ENCODE results near the gene PPP6R3.

DNA sequence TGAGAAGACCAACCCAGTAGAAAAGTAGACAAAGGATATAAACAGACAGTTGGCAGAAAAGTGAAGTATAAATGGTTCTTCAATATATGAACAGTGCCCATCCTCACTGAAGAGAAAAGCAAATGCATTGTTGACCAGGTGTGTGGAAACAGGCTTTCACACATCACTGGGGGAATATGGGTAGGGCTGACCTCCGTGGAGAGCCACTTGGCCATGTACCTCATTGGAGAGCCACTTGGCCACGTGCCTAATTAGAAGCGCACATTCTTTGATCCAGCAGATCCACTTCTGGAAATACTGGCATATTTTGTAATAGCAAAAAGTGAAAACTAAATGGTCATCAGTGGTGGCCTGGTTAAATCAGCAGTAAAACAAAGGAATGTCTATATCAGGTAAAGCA is 43.2 kb downstream of the PPP6R3 start:
- TF ChIP-seq, protein P1, sequence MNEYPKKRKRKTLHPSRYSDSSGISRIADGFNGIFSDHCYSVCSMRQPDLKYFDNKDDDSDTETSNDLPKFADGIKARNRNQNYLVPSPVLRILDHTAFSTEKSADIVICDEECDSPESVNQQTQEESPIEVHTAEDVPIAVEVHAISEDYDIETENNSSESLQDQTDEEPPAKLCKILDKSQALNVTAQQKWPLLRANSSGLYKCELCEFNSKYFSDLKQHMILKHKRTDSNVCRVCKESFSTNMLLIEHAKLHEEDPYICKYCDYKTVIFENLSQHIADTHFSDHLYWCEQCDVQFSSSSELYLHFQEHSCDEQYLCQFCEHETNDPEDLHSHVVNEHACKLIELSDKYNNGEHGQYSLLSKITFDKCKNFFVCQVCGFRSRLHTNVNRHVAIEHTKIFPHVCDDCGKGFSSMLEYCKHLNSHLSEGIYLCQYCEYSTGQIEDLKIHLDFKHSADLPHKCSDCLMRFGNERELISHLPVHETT (CRISPR knock-in tag; conservative IDR thresholded peaks at IDR 0.05): no peak
- no peak for TF ChIP-seq ZNF234 (CRISPR knock-in tag; conservative IDR thresholded peaks at IDR 0.05)
- TF ChIP-seq, protein P2, sequence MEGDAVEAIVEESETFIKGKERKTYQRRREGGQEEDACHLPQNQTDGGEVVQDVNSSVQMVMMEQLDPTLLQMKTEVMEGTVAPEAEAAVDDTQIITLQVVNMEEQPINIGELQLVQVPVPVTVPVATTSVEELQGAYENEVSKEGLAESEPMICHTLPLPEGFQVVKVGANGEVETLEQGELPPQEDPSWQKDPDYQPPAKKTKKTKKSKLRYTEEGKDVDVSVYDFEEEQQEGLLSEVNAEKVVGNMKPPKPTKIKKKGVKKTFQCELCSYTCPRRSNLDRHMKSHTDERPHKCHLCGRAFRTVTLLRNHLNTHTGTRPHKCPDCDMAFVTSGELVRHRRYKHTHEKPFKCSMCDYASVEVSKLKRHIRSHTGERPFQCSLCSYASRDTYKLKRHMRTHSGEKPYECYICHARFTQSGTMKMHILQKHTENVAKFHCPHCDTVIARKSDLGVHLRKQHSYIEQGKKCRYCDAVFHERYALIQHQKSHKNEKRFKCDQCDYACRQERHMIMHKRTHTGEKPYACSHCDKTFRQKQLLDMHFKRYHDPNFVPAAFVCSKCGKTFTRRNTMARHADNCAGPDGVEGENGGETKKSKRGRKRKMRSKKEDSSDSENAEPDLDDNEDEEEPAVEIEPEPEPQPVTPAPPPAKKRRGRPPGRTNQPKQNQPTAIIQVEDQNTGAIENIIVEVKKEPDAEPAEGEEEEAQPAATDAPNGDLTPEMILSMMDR (CRISPR knock-in tag; IDR thresholded peaks at IDR 0.05): no peak
- no peak for TF ChIP-seq HNRNPH1 (optimal IDR thresholded peaks at IDR 0.05; ENCODE audit: low read depth, low read length)
- TF ChIP-seq SMC3 (IDR thresholded peaks at IDR 0.05; ENCODE audit: low read length): no peak
- no peak for TF ChIP-seq ZNF256 (CRISPR knock-in tag; conservative IDR thresholded peaks at IDR 0.05)
- TF ChIP-seq RNF2 (conservative IDR thresholded peaks at IDR 0.05; ENCODE audit: low read depth): no peak
- no peak for TF ChIP-seq SP1 (IDR thresholded peaks at IDR 0.05)
- no peak for TF ChIP-seq SP1 (CRISPR knock-in tag; IDR thresholded peaks at IDR 0.05)
- no peak for TF ChIP-seq ZNF10 (CRISPR knock-in tag; IDR thresholded peaks at IDR 0.05; ENCODE audit: borderline replicate concordance, low read depth)
- no peak for TF ChIP-seq ZNF207 (IDR thresholded peaks at IDR 0.05; ENCODE audit: borderline replicate concordance)
- TF ChIP-seq ELF4 (CRISPR knock-in tag; IDR thresholded peaks at IDR 0.05; ENCODE audit: borderline replicate concordance): no peak
- TF ChIP-seq AGO2 (optimal IDR thresholded peaks at IDR 0.05; ENCODE audit: low read depth, low read length): no peak
- no peak for TF ChIP-seq FOSL2 (CRISPR knock-in tag; IDR thresholded peaks at IDR 0.05)
